ENCODE data around the gene STXBP3.
"Not testable (repeated sequence)": the region's sequence is repeated elsewhere in the genome, so short reads cannot be mapped to it uniquely, and the experiment has no call there.

The STXBP3 gene

DNA sequence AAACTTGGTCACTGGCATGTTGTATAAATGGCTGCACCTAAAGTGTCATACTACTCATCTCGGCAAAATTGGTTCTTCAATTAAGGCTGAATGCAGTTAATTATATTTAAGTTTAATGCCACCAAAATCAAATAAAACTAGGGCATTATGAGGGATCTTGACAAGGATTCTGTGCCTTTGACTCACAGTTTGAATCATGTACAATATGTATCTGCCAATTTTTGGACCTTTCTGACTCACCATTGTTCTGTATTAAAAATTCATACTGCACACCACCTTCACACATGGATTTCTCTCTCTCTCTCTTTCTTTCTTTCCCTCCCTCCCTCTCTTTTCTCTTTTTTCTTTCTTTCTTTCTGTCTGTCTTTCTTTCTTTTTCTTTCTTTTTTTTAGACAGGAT, 14.1 kb upstream of the STXBP3 start:
- DNase-seq (ENCODE audit: low spot score) = no peak

DNA sequence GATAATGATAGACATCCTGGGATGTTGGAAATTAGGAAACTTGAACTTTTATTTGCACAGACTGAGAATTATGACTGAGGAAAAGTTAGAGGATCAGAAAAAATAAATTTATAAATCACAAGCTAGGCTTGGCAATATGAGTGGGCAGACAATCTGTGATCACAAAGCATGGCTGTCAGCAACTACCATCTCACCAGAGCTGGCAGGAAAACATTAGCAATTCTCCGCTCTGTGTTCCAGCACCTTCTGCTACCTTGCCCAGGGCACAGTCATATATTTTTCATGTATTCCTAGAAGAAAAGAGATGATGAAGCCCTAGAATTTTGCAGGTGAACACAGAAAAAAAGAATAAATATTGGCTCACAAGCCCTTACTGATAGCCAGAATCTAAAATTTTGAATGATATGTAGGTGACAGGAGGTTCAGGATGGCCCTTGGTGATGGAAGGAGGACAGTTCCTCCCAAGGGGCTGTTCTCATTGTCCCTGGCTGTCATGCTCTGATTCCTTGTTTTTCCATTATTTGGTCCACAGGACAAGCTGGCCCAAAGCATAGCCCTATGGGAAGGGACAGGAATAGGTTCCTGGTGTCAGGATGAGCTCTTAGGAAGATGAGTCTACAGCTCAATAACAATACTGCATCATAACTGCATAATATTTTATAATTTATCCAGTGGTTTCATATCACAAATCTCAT, 12.2 kb upstream of the STXBP3 start:
- DNase-seq (ENCODE audit: low spot score) = no peak

DNA sequence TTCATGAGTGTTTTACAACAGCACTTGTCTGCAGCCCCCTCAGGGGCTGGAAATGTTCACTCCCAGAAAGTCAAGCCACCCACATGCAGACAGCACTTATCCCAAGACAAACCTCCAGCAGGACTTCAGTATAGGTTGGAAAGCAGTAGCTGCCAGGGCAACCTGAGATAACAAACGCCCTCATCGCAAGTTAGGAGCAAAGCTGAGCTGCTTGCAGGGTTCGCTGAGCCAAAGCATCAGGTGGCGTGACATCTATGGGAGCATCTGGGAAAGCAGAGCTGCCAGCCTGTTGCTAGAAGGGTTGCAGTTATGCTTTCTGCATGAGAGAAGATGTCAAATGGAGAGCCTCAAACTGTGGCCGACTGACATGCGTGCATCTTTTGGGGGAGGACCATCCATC, 4.2 kb upstream of the STXBP3 start:
- DNase-seq (ENCODE audit: low spot score) = no peak

DNA sequence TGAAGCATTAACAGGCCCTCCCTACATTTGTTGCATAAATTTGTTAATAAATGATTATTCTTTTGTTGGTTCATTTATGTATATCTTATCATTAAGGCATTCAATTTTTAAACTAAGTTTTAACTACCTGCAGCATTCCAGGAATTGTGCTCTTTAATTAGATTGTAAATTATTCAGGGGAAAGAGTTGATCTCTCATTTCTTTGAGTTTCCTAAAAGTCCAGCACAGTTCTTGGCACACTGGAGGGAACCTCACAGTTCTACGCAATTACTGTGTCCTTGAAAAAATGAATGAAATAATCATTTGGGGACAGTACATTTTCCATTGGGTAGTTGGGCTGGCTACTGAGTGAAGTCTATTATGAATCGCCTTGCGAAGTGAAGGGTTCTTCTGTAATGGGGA, 493 bp upstream of the STXBP3 start:
- DNase-seq (ENCODE audit: low spot score) = no peak

- DNase-seq (ENCODE audit: low spot score) = peak; percentile 20
These were observed 837 bp downstream of the STXBP3 start for GRCh38 chr1:108747171-108747850.

DNA sequence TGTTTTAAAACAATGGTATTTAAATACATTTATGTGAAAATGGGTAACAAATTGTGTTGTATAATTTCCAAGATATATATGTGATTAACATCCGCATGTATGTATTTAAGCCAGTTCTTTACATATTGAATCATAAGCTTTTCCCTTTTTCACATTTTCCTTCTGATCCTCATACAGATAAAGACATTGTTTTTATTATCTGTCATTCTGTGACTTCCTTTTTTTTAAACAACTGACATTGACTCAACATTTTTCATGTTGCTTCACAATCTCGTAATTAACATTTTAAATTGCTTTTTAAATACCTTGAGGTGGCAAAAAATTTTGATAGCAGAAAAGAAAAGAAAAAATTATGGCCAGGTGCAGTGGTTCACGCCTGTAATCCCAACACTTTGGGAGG, 1.4 kb downstream of the STXBP3 start:
- DNase-seq (ENCODE audit: low spot score) = no peak

DNA sequence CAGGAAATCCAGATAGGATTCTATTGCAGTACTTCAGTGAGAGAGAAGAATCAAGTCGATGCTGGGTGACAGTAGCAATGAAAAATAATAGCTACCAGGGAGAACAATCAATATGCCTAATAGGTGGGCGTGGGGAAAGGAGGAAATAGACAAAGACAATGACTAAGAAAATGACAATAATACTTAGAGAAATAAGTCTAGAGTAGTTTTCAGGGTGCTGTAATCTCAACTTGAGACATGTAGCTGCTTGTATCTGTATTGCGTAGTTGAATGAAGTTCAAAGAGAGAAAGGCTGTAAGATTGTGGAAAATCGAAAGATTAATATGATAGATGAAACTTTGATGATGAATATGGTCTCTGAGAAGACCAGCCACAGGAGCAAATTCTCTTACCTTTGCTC, 2.6 kb downstream of the STXBP3 start:
- no peak for DNase-seq (ENCODE audit: low spot score)

- DNase-seq (ENCODE audit: low spot score) = no peak
These were observed 4.2 kb downstream of the STXBP3 start for GRCh38 chr1:108750476-108751181.

- DNase-seq (ENCODE audit: low spot score) = no peak
These were observed 6.9 kb downstream of the STXBP3 start for GRCh38 chr1:108753363-108753762.

GRCh38 chr1:108758796-108759195, 12.3 kb downstream of the STXBP3 start:
- no peak for DNase-seq (ENCODE audit: low spot score)

DNA sequence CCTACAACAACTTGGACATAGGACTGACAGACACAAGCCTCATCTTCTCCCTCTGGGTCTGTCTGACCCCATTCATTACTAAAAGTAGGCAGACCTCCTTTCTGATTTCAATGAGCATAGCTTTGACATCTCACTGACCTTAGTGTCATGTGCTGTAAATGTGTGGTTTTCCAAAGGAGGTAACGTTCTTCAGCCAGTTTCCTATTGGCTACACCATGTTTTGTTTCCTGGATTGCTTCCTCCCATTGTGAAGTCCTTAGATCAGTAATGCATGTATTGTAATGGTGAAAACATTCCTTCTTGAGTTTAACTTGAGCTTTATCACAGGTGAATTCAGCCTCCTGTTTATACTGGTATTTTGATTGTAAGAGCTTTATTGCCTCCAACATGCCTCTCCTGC, 20.6 kb downstream of the STXBP3 start:
- DNase-seq (ENCODE audit: low spot score) = no peak

DNA sequence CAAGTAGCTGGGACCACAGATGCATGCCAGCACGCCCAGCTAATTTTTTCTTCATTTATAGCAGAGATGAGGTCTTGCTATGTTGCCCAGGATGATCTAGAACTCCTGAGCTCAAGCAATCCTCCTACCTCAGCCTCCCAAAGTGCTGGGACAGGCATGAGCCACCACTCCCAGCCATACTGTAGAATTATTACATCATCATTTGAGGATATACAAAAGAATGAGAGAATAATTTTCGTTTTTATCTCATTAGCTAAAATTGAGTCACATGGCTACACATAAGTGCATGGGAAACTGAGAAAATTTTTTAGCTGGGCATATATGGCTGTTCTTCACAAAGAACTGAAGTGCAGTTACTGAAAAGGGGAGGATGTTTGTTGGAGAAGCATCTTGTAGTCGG, 21.2 kb downstream of the STXBP3 start:
- no peak for DNase-seq (ENCODE audit: low spot score)

GRCh38 chr1:108777839-108778238, 31.4 kb downstream of the STXBP3 start:
- DNase-seq (ENCODE audit: low spot score) = no peak

DNA sequence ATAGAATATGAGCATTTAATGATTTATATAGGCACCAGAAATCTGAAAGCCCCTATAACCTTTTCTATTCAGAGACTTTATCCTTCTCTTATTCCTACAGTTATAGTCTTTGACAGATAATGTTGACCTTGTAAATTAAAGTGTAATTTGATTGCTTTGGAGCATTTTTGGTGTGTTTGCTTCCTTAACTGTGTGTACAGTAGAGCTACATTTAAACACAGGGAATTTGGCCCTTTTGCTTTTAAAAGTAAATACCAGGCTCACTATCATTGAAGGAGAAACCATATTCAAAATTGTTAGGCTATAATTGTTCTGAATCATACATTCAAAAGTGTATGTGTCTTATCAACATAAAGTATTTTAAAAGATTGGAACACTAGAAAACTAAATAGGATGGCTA, 33.0 kb downstream of the STXBP3 start:
- DNase-seq (ENCODE audit: low spot score) = no peak

DNA sequence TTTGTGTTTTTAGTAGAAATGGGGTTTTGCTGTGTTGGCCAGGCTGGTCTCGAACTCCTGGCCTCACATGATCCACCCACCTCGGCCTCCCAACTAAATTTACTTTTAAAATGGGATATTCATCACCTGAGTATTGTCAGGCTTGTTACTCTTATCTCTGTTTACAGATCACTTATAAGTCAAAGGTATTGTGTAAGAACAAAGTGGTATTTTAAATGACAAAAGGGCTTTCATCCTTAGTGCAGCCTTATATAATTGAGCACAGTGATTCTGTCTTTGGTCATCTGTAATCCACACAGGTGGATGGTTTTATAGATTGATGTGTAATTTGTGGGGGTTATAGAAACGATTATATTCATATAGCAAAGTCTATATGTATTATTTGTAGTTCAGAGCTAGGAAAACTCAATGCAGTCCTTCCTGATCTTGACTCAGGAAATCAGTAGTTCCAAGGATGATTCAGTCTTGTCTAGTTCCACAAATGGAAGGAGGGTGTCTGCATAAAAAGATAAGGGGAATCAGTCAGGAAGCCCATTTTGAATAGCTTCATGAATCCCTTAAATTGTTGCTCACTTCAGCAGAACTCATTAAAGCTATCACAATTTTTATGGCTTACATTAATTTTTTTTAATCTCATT, 34.6 kb downstream of the STXBP3 start:
- no peak for DNase-seq (ENCODE audit: low spot score)

DNA sequence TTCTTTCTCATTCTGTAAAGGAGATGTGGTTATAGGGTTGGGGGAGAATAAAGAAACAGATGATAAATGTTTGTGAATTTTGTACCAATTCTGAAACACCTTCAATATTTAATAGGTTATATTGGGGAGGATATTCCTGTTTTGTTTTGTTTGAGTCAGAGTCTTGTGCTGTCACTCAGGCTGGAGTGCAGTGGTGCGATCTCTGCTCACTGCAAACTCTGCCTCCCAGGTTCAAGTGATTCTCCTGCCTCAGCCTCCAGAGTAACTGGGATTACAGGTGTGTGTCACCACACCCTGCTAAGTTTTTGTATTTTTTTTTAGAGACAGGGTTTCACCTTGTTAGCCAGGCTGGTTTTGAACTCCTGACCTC, 35.1 kb downstream of the STXBP3 start:
- not testable (repeated sequence) for DNase-seq (ENCODE audit: low spot score)

- no peak for DNase-seq (ENCODE audit: low spot score)
These were observed 38.8 kb downstream of the STXBP3 start for GRCh38 chr1:108785264-108785663.

DNA sequence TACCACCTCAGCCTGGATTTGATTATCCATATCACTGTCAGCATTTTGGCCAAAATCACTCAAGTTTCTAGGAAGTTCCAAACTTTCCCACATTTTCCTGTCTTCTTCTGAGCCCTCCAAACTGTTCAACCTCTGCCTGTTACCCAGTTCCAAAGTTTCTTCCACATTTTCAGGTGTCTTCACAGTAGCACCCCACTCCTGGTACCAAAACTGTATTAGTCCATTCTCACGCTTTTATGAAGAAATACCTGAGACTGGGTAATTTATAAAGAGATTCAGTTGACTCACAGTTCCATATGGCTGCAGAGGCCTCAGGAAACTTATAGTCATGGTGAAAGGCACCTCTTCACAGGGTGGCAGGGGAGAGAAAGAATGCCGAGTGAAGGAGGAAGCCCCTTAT, 39.4 kb downstream of the STXBP3 start:
- no peak for DNase-seq (ENCODE audit: low spot score)

DNA sequence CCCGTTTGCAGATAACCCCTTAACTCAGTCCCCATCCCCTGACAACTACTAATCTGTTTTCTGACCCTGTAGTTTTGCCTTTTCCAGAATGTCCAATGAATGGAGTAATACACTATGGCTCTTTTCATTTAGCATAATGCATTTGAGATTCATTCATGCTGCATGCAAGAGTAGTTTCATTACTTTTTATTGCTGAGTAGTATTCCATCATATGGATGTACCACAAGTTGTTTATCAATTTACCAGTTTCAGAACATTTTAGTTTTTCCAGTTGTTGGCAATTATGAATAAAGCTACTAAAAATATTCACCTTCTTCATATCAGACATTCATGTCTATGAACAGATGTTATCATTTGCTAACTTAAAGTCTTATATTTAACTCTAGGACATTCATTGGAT, 45.3 kb downstream of the STXBP3 start:
- DNase-seq (ENCODE audit: low spot score) = no peak

DNA sequence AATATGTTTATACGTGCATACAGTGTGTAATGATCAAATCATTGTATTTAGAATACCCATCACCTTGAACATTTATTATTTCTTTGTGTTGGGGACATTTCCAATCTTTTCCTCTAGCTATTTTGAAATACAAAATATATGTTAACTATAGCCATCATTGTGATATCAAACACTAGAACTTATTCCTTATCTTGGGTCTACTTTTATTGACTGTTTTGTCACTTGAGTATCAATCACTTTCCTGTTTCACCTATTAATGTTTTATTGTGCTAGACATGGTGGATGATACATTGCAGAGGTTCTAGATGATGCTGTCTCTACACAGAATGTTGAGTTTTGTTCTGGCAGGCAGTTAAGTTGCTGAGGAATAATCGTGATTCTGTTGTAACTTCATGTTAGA, 45.9 kb downstream of the STXBP3 start:
- no peak for DNase-seq (ENCODE audit: low spot score)

- no peak for DNase-seq (ENCODE audit: low spot score)
These were observed 52.5 kb downstream of the STXBP3 start for GRCh38 chr1:108799001-108799400.

DNA sequence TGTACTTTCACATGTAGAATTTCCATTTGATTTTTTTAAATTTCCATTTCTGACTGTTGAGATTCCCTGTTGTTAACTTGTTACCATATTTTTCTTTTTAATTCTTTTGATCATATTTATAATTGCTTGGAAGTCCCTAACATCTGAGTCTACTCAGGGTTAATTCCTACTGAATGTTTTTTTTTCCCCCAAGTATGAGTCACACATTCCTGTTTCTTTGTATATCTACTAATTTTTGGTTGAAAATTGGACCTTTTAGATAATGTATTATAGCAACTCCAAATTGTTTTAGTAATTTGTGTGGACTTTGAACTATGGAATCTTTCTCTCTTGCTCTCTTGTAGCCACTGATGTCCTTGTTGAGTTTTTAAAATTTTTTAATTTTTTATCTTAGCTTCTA, 54.6 kb downstream of the STXBP3 start:
- no peak for DNase-seq (ENCODE audit: low spot score)

DNA sequence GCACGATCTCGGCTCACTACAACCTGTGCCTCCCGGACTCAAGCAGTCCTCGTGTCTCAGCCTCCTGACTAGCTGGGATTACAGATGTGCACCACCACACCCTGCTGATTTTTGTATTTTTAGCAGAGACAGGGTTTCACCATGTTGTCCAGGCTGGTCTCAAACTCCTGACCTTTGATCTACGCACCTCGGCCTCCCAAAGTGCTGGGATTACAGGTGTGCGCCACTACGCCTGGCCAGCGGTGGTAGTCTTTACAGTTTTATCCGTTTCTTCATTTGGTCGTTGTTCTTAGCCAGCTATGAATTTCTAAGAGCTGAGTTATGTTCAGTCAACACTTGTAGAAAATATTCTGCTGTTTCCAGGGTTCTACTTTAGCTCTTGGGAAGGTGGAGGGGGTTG, 57.1 kb downstream of the STXBP3 start:
- no peak for DNase-seq (ENCODE audit: low spot score)
